ENCODE results near the gene CREB3L2.
A peak's percentile ranks its signal among the peaks of the same experiment; 100 is the strongest.
"Not testable (repeated sequence)": the region's sequence is repeated elsewhere in the genome, so short reads cannot be mapped to it uniquely, and the experiment has no call there.

Gene CREB3L2

DNA sequence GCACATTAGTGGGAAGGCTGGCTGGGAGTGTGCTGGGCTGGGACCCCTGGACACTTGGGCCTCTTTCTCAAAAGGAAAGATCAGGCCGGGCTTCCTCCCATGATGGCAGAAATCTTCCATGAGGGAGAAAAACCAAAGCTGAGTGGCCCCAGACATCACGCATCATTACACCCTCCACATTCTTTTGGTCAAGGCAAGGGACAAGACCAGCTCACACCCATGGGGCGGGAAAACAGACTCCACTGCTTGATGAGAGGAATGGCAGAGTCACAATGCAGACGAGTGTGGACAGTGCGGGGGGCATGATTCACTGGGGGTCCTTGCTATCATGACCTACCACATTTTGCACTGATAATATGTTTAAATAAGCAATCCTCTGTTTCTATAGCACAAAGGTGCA is 73.3 kb downstream of the CREB3L2 start:
- DNase-seq, result no peak

DNA sequence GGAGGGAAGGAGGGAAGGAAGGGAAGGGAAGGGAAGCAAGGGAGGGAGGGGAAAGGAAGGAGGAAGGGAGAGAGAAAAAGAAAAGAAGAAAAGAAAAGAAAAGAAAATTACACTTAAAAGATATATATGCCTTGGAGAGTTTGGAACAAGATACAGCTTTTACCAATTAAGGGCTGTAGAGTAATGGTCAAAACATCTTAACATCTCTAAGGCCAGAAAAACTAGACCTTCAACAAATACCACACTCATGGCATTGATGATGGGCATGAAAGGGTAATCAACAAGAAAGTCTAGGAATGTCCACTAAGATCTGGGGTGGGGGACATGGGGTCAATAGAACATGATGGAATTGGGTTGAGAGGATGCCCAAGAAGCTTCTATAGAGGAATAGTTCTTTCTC is 74.5 kb downstream of the CREB3L2 start:
- DNase-seq, result no peak

DNA sequence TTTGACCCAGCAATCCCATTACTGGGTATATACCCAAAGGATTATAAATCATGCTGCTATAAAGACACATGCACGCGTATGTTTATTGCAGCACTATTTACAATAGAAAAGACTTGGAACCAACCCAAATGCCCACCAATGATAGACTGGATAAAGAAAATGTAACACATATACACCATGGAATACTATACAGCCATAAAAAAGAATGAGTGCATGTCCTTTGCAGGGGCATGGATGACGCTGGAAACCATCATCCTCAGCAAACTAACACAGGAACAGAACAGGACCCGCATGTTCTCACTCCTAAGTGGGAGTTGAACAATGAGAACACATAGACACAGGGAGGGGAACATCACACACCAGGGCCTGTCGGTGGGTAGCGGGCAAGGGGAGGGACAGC is 75.7 kb downstream of the CREB3L2 start:
- DNase-seq, result not testable (repeated sequence)

DNA sequence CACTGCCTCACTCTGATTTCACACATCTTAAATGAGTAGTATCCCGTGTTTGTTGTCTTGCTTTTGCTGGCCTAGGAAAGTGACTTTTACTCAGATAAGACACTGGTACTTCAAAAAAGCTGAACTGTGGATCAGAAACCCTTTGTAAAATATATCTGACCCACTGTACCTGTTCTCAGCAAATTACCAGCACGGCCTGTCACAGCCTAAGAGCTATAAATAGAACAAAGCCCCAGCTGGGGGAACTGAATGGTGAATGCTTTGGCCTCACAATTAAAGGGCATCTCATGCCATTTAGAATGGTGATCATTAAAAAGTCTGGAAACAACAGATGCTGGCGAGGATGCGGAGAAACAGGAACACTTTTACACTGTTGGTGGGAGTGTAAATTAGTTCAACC is 76.1 kb downstream of the CREB3L2 start:
- DNase-seq, result no peak

DNA sequence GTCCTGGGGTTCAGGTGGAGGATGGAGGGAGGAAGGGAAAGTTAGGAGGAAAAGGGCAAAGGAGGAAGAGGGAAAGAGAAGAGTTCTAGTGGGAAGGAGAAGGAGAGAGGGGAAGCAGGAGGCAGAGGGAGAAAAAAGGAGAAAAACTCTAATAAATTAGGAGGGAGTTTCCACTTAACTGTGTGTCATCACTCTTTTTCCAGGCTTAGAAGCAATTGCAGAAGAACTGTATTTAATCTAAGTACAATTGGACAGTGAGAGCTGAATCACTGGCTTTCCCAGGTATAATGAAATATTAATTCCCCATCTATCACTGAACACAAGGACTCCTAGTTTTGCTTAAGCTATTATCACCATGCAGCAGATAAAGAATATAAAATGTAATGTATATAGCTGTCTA is 76.8 kb downstream of the CREB3L2 start:
- DNase-seq, result no peak

DNA sequence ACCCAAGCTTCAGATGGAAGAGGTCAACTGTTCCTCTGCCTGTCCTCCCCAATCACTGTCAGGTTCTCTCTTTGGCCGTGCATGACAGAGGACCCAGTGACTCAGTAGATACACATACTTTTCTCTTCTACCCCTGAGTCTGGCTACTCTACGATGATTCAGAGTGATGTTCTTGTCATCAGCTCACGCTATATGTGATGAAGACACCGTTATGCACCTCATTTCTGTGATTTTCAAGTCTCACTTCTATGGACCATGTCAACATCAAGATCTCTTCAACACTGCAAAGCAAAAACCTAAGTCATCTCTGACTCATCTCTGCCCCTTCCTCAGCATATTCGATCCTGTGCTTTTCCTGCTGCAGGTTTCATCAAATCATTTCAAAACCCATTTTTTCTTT is 78.5 kb downstream of the CREB3L2 start:
- DNase-seq, result no peak

DNA sequence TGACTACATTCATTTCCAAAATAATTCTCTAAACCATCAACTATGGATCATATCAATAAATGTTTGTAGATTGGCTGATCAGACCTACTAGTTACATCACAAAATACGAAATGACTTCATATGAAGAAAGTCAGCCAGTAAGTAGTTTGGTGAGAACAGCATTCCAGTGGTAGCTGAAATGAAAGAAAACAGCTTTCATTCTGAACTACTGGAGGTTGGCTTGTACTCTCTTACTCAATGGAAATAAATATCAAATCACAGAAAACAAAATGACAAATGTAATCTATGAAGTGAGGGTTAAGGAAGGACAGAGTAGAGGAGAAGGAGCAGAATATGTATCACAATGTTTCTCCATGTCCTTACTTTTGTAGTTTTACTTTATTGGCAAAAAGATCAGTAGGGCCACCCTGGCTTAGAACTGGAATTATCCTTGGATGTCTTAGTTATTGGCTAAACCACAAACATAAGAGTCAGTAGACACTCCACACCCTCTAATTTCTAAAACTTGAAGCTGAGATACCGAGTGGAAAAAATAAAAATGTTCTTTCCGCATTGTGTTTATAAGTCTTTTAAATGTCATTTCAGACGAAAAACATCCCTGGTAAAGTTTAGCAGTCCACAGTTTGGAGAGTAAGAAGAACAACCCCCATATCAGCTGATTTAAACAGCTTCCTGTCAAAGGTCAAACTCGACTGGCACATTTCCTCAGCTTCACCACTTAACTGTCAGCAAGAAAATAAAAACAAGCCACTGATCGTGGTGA is 81.1 kb downstream of the CREB3L2 start:
- no peak for DNase-seq

DNA sequence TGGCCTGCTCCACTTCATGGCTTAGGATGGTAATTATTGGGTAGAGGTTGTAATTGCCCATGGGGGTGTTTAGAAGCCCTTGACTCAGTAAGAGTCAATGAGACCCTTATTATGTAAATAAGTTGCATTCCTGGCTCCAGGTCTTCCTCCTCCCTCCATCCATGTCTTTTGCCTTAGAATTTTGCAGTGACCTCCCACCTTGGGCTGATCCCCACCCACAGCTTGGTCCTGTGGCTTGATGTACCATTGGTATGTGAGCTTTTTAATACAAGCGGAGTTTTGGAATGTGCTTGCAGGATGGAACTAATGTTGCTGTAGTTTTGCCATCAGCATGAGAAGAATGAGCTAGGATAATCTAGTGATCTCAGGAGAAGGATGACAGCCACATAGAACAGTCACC is 81.9 kb downstream of the CREB3L2 start:
- no peak for DNase-seq

DNA sequence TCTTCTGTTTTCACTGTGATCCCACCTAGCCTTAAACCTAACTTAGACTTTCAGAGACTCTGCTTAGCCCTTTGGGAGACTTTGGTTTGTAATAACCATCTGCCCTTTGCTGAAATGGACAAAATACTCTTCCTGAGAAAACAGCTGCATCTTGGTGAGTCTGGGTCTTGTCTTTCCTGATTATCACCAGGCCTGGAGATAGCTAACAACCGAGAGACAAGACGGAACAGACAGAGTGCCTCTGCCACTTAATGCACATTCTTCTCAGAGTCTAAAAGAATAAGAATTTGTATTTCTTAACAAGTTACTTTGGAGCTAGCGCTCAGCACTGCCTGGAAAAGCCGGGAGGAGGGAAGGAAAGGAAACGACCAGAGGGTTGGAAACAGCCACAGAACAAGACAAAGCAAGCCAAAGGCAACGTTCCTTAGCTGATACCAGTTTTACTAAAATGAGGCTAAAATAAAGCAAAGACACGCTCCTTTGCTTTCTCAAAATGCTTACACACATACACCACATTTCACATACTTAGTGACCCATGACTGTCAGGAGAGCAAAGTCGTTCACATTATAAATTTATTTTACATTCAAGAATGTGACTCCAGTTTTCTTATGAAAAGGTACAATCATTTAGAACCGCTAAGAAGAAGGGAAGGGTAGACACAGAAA is 84.8 kb downstream of the CREB3L2 start:
- no peak for DNase-seq

DNA sequence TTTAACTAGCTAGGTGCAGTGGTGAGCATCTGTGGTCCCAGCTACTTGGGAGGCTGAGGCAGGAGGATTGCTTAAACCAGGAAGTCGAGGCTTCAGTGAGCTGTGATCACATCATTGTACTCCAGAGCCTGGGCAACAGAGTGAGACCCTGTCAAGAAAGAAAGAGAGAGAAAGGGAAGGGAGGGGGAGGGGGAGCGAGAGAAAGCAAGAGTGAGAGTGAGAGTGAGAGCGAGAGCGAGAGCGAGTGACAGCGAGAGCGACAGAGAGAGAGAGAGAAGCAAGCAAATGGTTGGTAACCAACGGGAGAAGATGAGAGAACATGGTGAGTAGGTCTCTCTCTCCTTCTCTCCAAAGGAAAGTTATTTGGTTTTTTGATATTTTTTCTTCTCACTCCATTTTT is 85.3 kb downstream of the CREB3L2 start:
- no peak for DNase-seq

DNA sequence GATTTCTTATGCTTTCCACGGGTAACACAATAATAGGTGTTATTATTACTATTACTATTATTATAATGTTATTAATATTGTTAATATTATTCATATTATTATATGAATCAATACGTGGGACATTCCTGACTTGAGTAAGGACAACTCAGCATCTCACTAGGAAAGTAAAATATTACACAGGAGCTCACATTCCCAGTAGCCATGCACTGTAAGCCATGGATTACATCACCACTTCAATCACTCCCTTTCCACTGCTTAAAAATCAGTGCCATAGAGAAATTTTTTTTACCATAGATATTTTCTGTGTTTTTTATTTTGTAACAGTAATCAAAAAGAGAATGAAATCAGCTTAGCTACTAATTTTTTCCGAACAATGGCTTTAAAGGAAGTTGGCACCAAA is 86.6 kb downstream of the CREB3L2 start:
- no peak for DNase-seq

DNA sequence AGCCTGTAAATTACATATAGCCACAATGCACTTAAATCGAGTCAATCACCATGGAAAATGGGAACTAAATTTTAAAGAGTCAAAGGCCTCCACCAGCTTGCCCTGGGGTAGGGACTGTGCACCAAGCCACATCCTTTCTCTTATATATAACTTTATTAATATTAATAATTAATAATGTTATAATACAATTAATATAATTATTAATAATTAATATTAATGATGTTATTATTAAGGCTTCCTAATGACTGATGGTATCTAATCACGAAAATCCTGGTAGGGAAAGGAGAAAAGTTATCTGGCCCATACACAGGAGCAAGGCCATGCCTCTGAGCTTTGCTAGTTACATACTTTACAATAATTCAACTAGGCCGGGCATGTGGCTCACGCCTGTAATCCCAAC is 87.9 kb downstream of the CREB3L2 start:
- no peak for DNase-seq

DNA sequence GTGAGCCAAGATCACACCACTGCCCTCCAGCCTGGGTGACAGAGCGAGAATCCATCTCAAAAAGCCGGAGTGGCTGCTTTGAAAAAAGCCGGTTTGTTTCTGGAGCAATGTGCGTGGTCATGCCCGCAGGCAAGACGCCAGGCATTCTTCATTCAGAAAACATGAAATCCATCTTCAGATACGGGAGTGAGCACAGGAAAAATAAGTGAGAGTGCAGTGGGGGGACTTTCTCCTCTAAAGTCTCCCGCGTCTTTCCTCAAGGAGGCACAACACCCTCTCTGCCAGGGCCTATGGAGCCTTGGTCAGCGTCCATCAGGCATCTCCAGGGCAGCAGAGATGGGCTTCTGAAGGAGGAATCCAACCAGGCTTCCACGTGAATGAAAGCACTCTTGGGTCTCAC is 92.8 kb downstream of the CREB3L2 start:
- DNase-seq, result no peak

DNA sequence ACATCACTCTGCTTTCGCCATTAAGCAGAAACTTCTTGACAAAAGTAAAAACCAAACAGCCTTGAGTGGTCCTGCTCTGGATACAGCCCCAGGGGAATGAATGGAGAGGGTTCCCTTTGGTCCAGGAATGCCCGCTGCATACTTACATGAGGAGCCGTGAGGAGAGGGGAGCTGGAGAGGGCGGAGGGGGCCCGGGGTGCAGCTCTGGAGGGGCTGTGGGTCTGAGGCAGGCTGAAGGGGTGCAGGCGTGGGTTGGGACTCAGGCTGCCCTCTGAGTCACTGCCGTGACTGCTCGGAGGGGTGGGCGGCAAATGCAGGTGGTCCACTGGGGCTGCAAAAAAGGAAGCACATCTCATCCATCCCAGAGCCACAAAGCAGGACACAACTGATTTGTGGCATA is 93.8 kb downstream of the CREB3L2 start:
- DNase-seq, result no peak

DNA sequence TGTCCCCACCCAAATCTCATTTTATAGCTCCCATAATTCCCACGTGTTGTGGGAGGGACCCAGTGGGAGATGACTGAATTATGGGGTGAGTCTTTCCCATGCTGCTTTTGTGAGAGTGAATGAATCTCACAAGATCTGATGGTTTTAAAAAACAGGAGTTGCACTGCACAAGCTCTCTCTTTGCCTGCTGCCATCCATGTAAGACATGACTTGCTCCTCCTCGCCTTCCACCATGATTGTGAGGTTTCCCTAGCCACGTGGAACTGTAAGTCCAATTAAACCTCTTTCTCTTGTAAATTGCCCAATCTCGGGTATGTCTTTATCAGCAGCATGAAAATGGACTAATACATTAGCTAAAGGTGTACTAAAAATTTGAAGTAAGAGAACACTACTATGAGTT is 95.2 kb downstream of the CREB3L2 start:
- DNase-seq, result not testable (repeated sequence)

DNA sequence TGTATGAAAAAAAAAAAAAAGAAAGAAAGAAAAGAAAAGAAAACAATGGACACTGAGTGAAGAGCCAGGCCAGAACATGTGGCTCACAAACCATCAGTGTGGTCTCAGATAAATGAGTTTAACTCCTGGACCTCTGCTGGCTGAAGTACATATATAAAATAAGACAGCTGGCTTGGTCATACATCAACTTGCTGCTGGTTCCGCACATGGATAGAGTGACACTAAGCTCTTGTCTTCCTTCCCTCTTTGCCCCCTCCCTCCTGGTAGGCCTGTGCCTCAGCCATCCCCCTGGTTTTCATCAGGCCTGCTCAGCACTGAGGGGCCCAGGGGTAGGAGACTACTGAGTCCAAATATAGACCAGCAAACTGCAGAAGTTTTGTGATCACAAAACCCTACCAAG is 97.1 kb downstream of the CREB3L2 start:
- no peak for DNase-seq

DNA sequence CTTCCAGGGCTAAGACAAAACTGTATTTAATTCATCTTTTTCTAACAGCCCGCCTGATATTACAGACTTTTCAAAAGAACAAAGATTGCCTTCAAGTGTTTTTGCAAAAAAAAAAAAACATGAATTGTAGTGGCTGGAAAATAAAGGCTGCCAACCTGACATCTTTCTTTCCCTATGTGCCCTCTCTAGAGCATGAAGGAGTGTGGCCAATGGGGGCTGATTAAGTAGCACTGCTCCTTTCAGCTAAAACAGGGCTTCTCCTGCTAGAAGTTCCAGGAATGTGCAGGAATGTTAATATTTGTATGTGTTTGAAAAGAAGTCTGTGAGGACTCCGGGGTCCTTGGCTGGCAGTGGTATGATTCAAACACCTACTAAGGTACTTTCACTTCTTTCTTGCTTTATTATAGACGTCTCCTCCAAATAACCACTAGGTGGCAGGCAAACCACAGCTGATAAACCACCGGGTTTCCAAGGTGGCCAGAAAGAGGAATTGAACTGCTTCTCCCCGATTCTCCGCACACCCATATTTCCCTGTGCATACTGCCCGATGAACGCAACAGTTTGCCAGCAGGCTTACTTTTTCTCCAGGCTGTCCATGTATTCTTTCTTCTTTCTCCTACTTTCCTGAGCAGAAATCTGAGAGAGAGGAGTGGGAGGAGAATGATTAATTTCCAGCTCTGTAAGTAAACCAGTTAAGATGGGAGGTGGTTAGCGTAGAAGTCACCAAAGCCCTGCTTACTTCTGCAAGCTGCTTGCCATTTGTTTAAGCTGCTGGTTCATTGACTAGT is 98.3 kb downstream of the CREB3L2 start:
- peak; percentile 70 to 75 for DNase-seq

DNA sequence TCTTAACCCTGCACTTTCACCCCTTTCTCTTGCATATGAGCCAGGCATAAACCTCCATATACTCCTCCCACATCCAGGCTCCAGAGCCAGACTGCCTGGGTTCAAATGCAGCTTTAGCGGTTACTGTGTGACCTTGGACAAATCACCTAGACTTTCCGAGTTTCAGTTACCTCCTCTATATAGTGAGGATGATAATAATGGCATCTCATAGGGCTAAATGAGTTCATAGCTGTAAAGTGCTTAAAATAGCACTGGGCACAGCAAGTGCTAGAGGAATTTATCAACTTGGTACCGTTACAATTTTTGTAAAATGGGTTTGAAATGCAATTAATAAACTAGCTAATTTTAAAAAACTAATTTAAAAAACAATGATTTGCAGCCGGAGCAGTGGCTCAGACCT is 101.7 kb downstream of the CREB3L2 start:
- DNase-seq, result no peak

DNA sequence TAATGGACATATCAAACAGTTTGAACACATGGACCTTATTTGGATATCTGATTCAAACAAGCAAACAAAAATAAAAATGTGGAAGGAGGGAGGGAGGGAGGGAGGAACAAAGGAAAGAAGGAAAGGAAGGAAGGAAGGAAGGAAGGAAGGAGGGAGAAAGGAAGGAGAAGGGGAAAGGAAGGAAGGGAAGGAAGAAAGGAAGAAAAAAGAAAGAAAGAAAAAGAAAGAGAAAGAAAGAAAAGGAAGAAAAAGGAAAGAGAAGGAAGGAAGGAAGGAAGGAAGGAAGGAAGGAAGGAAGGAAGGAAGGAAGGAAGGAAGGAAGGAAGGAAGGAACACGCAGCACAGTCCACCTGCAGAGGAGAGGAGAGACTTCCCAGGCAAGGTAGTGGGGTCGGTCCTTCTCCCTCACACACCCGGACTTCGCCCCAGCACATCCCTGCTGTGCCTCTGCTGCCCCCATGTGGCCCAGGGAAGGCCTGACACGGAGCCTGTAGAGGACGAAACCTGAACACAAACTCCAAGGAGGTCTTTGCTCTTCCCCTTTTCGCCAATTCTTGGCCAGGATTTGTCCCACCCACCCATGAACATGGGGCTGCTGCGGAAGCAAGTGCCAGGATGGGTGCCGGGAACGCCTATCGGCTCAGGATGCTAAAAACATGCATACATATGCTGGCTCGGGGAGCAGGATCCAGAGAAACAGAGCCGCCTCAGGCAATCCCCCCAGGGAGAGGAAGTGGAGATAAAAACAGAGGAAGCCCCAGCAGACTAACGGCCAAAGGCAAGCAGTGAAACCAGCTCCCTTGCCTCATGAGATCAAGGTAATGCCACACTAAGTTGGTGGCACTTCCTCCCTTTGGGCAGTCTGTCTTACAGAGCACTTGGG is 102.8 kb downstream of the CREB3L2 start:
- peak; percentile 72 to 73 for DNase-seq

DNA sequence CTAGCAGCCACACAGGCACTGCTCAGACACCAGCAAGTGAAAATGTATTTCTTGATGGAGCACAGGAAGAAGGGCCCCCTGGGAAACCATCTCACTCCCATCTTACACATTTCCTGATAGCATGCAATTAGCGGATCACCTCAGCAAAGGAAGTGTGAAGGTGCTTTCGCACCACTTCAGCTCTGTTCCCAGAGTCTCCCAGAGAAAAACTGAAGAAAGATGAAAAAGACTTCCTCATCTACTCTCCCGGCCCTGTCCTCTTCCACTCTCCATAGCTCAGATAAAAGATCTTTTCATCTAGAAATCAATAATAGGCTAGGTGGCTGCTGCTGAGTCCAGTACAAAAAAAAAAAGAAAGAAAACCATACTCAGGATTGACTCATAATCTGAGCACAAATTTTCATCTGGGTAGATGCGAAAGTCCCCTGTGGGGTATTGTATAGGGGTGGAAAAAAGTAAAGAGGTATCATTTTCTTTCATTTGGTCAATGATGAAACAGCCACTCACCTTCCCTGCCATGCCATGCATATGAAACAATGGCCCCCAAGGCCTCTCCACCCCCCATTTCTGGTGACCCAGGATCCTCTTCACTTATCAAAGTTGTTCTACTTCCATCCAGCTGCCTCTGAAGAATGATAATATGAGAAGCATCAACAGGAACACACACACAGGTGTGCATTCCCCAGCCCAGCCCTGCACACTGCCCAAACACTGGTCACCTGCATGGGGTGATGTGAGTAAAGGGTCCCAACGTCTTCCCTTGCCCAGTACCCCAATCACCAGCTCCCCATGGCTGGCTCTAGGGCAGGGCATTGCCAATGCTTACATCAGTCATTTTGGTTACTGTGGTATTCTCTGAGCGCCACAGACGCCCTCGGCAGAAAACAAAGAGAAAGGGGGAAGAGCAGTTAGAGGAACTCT is 106.3 kb downstream of the CREB3L2 start:
- DNase-seq, result no peak

DNA sequence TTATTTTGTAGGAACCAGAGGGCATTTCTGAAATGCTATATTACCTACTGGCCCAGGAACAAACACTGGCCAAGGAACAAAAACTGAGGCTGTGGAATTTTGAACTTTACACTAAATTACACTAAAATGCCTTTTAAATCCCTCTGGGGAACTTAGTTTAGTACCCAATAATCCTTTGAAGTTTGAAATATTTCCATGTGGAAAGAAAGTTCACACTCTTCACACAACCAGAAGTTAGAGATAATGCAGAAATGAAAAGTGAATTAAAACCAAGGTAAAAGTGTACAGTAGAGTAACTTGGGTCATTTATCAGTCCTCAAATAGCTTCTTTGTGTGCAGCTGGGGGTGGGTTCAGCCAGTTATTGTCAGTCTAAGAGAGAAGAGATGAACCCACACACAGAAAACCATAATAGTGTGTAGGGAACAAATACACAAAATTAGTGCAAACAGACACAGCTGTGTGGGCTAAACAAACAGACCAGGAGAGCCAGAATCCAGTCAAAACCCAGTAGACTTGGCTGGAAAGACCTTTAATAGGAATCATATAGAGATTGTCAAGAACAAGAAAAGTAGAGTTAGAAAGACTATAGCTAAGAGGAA is 108.6 kb downstream of the CREB3L2 start:
- DNase-seq, result no peak

All from CD4-positive, alpha-beta T cell treated with Interleukin-1 beta for 1 hour (primary cell).